GM19193 (cell line): ENCODE data around the gene PODN.

Experiments used
- POLR2A ChIP-seq: IDR thresholded peaks from 4 replicates; pipeline ENCODE4 v1.6.1; 2011; ENCODE audit not compliant: insufficient read depth, insufficient read length; ENCODE audit errors: extremely low read depth

PODN gene

GRCh38 chr1:53087332-53088285 lies 25.6 kb downstream of the PODN start:
- no peak for TF ChIP-seq POLR2A

- TF ChIP-seq POLR2A, result no peak
Observed at GRCh38 chr1:53088616-53089300, 26.7 kb downstream of the PODN start.

- no peak for TF ChIP-seq POLR2A
Observed at GRCh38 chr1:53089478-53090226, 27.6 kb downstream of the PODN start.

GRCh38 chr1:53090227-53091147 lies 28.5 kb downstream of the PODN start:
- TF ChIP-seq POLR2A, result no peak

GRCh38 chr1:53091841-53092645 lies 30.0 kb downstream of the PODN start:
- TF ChIP-seq POLR2A, result no peak

- no peak for TF ChIP-seq POLR2A
Observed at GRCh38 chr1:53092659-53093450, 30.8 kb downstream of the PODN start.

- no peak for TF ChIP-seq POLR2A
Observed at GRCh38 chr1:53093451-53093754, 31.4 kb downstream of the PODN start.

- no peak for TF ChIP-seq POLR2A
Observed at GRCh38 chr1:53093778-53094532, 31.9 kb downstream of the PODN start.

- TF ChIP-seq POLR2A, result no peak
Observed at GRCh38 chr1:53094533-53094919, 32.5 kb downstream of the PODN start.

- TF ChIP-seq POLR2A, result no peak
Observed at GRCh38 chr1:53104289-53104913, 42.4 kb downstream of the PODN start.

- no peak for TF ChIP-seq POLR2A
Observed at GRCh38 chr1:53107090-53107489, 45.1 kb downstream of the PODN start.
